HG03045 (cell line): ENCODE results near the gene MYL2.
"Not testable (repeated sequence)": the region's sequence is repeated elsewhere in the genome, so short reads cannot be mapped to it uniquely, and the experiment has no call there.

Experiments
- ATAC-seq: cut with Tn5 transposase; IDR thresholded peaks from one replicate; pipeline ENCODE4 v1.9.1; 2021; ENCODE audit warnings: mild to moderate bottlenecking, moderate library complexity; ENCODE audit not compliant: unreplicated experiment

The MYL2 gene

GRCh38 chr12:110920324-110920910, at the start of gene MYL2:
TSS of gene MYL2 (minus strand) at chr12:110920579. CDS start at chr12:110920529, 50 bp downstream.
- ATAC-seq, result no peak

GRCh38 chr12:110966081-110966760, 45.8 kb upstream of the MYL2 start:
- no peak for ATAC-seq

GRCh38 chr12:110965574-110965973, 45.2 kb upstream of the MYL2 start:
- ATAC-seq, result no peak

GRCh38 chr12:110960795-110961194, 40.4 kb upstream of the MYL2 start:
- no peak for ATAC-seq

GRCh38 chr12:110957652-110958051, 37.3 kb upstream of the MYL2 start:
- no peak for ATAC-seq

- ATAC-seq, result no peak
Observed at GRCh38 chr12:110957159-110957558, 36.8 kb upstream of the MYL2 start.

- ATAC-seq, result not testable (repeated sequence)
Observed at GRCh38 chr12:110950867-110951266, 30.5 kb upstream of the MYL2 start.

GRCh38 chr12:110950466-110950865, 30.1 kb upstream of the MYL2 start:
- not testable (repeated sequence) for ATAC-seq

GRCh38 chr12:110948041-110948440, 27.7 kb upstream of the MYL2 start:
- no peak for ATAC-seq

- no peak for ATAC-seq
Observed at GRCh38 chr12:110943373-110943772, 23.0 kb upstream of the MYL2 start.

GRCh38 chr12:110941391-110941790, 21.0 kb upstream of the MYL2 start:
- no peak for ATAC-seq

GRCh38 chr12:110940933-110941332, 20.6 kb upstream of the MYL2 start:
- no peak for ATAC-seq

- no peak for ATAC-seq
Observed at GRCh38 chr12:110940296-110940695, 19.9 kb upstream of the MYL2 start.

- ATAC-seq, result no peak
Observed at GRCh38 chr12:110937104-110937641, 16.8 kb upstream of the MYL2 start.

- ATAC-seq, result no peak
Observed at GRCh38 chr12:110936367-110937103, 16.2 kb upstream of the MYL2 start.

- ATAC-seq, result no peak
Observed at GRCh38 chr12:110935588-110935987, 15.2 kb upstream of the MYL2 start.

- no peak for ATAC-seq
Observed at GRCh38 chr12:110934093-110934852, 13.9 kb upstream of the MYL2 start.

GRCh38 chr12:110933326-110933974, 13.1 kb upstream of the MYL2 start:
- no peak for ATAC-seq

- ATAC-seq, result no peak
Observed at GRCh38 chr12:110932046-110932445, 11.7 kb upstream of the MYL2 start.

- no peak for ATAC-seq
Observed at GRCh38 chr12:110931315-110931728, 10.9 kb upstream of the MYL2 start.
